ENCODE results near the gene WDR70.
"Not testable (repeated sequence)": the region's sequence is repeated elsewhere in the genome, so short reads cannot be mapped to it uniquely, and the experiment has no call there.

WDR70 gene

DNA sequence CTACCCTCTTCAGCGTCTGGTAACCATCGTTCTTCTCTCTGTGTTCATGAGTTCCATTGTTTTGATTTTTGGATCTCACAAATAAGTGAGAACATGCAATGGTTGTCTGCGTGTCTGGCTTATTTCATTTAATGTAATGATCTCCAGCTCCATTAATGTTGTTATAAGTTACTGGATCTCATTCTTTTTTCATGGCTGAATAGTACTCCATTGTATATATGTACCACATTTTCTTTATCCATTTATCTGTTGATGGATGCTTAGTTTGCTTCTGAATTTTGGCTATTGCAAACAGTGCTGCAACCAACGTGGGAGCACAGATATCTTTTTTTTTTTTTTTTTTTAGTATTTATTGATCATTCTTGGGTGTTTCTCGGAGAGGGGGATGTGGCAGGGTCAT, 139.2 kb downstream of the WDR70 start:
- DNase-seq = not testable (repeated sequence)

DNA sequence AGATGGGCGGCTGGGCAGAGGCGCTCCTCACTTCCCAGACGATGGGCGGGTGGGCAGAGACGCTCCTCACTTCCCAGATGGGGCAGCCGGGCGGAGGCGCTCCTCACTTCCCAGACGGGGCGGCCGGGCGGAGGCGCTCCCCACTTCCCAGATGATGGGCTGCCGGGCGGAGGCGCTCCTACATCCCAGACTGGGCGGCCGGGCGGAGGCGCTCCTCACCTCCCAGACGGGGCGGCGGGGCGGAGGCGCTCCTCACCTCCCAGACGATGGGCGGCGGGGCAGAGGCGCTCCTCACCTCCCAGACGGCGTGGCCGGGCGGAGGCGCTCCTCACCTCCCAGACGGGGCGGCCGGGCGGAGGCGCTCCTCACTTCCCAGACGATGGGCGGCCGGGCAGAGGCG, 140.2 kb downstream of the WDR70 start:
- no peak for DNase-seq

DNA sequence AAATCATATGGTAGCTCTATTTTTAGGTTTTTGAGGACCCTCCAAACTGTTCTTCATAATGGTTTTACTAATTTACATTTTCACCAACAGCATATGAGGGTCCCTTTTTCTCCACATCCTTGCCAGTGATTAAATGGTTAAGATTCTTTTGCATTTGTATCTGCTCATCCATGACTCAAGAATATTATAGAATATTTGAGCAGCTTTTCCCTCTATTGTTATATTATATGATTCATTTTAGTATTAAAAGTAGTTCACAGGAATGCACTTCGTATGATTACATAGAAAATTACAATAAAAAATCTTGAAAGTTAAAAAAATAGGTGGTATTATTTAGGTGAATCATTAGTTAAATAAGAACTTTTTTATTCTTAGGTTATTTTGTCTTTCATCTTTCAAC, 140.7 kb downstream of the WDR70 start:
- no peak for DNase-seq

DNA sequence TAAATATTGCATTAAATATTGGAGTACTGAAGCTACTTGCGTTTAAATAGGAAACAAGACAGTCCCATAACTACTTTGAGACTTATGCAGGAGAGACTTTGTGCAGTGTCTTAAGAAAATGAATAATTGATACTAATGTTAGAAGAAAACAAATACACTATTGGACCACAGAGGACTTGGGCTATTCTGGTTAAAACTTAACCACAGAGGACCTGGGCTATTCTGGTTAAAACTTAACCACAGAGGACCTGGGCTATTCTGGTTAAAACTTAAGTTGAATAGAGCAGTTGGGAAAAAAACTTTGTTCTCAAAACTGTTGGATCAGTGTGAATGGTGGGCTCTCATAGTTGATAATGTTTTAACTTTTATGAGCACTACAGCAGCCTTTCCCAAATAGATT, 141.7 kb downstream of the WDR70 start:
- DNase-seq = no peak

DNA sequence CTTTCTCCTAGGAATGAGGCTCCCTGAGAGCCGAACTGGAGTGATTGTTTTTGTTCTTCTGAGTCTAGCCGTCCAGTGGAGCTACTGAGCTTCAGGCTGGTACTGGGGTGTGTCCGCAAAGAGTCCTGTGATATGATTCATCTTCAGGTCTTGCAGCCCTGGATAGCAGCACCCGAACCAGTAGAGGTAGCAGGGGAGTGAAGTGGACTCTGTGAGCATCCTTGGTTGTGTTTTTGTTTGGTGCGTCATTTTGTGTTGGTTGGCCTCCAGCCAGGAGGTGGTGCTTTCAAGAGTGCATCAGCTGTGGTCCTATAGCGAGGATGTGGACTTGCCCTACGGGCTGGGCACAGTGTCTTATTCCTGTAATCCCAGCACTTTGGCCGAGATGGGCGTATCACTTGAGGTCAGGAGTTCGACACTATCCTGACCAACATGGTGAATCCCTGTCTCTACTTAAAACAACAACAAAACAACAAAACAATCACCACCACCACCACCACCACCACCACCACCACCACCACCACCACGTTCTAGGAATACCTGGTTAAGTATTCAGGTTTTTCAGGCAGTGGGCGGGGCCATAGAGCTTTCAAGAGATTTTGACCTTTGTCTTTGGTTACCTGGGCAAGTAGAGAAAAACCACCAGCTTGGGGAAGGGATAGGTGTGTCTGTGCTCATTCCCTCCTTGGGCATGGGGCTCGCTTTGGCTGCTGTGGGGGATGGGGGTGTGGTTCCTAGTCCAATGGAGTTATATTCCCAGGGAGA, 154.0 kb downstream of the WDR70 start:
- DNase-seq = no peak

DNA sequence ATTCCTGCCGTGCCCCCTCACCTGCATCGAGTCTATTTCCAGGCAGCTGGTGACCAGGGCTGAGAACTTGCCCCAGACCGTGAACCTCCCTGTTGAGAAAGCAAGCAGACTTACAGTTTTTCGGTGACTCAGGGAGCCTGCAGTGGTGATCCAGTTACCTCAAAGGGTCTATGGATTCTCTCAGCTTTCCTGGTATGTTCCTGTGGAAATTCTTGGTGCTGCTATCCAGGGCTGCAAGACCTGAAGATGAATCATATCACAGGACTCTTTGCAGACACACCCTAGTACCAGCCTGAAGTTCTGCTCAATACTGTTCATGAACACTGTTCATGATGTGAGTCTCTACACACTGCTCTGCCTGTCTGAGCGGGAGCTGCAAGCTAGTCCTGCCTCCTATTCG, 154.7 kb downstream of the WDR70 start:
- DNase-seq = no peak

DNA sequence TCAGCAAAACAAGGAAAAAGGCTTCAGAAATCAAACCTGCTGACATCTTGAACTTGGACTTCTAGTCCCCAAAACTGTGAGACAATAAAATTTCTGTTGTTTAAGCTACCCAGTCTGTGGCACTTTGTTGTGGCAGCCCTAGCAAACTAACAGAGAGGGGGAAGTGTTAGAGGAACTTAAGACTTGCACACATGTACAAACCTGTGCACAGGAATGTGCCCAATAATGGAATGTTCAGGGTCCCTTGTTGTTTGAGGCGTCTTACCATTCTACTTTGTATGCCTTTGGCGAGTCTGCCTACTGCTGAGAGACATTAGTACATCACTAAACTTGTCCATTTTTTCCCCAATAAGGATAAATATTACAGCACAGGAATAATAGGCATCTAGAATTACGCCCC, 160.3 kb downstream of the WDR70 start:
- no peak for DNase-seq

DNA sequence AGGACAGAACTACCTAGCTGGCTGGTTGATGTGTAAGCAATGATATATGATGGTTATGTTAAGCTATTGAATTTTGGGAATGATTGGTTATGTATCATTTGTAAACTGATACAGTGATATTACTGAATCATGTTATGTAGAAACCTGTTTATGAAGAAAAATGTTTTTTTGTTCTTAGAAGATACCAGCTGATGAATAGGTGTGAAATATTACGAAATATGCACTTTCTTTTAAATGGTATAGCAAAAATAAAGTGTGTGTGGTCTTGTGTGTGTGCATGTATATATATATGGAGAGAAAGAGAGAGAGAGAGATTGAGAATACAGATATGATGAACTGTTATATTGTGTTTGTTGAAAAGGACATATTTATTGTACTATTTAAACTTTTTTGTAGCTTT, 164.1 kb downstream of the WDR70 start:
- DNase-seq = no peak

DNA sequence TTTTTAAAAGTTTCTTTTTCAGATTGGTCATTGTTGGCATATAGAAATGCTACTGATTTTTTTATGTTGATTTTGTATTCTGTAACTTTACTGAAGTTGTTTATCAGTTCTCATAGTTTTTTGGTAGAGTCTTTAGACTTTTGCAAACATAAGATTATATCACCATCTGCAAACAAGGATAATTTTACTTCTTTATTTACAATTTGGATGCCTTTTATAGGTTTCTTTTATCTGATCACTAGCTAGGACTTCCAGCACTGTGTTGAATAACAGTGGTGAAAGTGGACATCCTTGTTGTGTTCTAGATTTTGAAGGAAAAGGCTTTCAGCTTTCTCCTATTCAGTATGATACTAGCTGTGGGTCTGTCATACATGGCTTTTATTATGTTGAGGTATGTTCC, 170.3 kb downstream of the WDR70 start:
- DNase-seq = no peak

DNA sequence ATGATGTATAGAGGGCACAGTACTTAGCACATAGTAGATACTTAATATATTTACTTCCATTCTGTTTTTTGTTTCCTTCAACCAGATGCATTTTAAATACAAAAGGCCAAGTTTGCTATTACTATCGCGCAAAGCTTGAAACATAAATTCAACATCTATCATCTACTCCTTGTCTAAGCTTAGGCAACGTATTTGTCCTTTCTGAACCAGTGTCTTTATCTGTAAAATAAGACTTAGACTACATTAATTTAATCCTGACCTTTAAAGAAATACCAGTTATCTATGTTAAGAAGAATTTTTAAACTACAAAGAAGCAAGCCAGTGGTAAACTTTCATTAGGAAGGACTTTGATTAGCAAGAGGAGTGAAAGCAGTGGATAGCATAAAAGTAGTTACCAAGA, 173.0 kb downstream of the WDR70 start:
- DNase-seq = no peak

DNA sequence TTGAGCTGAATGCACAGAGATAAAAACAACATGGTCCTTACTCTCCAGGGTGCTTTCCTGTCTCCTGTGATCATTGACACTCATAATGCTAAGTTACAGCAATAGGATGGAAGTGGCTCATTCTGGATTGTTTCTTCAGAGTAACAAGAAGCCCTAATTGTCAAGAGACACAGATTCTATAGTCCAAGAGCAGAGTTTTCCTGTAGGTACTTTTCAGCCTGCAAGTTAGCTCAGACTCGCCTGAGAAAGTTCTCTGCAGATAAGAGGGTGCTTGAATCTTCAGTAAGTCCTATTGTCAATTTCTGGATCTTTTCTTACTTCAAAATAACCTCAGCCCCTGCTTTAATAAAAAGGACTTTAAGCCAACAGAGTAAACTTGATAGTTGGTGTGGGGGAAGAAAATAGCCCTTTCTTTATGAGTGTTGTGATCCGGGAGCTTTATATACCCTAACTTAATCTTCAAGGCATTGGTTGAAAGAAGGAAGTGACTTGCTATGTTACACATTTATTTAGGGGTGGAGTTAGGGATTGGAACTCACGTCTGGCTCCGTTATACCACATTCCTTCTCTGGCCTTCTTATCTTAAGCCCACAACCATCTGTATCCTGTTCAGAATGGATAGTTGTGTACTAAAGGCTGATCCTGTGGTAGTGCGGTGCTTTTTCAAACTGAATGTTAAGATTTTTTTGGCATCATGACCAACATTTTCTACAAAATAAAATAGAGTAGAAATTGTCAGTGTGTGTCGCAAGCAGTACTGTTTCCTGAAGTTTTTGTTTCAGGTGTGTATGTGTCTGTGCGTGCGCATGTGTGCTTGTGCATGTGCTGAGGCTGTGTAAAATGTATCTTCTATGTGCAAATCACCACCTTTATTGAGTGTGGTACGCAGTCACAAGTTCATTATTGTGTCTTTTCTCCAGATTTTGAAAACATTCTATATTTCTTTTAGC, 173.9 kb downstream of the WDR70 start:
- DNase-seq = no peak

DNA sequence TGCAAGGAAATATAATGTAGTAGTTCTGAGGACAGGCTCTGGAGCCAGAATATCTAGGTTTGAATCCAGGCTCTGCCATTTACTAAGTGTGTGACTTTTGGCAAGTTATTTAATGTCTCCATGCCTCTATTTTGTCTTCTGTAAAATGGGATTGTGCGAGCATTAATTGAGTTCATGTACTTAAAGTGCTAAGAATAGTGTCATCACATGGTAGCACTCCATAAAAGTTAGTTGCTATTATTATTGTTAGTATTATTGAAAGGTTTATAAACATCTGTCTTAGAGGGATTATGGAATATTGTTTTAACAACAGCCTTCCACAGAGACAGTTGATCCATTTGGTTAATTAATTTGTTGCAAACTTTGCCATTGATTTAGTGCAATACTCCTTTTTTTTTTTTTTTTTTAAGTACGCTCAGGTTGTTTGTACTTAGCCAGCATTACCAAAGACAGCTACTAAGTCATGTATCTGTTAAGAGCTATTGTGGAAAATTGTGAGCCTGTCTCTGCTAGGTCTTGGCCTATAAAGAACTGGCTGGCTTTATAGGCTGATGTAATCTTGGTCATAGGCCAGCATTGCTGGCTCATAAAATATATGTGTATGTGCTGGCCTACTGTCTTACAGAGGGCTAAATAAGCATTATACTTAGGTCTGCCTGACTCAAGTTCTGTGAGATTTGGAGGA, 174.7 kb downstream of the WDR70 start:
- DNase-seq = no peak

DNA sequence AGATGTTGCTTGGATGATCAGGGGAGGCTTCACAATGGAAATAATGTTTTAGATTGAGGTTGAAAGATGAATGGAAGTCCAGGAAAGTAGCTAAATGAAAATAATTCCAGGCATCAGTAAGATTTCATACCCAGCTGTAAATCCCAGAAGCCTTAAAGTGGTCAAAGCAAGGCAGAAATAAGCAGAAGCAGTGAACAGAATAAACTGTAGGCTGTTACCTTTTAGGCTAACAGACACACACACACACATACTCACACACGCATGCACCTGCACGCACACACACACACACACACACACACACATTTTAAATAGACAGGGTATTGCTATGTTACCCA, 175.3 kb downstream of the WDR70 start:
- no peak for DNase-seq

DNA sequence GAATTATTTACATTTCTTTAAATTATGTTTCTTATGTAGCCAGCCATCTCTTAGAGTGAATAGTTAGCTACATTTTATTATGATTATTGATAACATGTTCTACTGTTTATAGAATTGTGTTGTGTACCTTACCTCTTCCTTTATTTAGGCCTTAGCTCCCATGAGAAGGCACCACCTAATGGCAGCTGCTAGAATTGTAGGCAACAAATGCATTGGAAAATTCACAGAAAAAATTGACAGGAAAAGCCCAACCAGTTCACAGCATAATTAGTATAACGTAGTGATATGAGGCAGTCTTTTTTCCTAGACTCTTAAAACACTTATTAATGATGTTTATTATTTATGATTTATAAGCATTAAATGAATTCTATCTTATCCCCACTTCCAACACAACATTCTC, 175.8 kb downstream of the WDR70 start:
- DNase-seq = no peak

DNA sequence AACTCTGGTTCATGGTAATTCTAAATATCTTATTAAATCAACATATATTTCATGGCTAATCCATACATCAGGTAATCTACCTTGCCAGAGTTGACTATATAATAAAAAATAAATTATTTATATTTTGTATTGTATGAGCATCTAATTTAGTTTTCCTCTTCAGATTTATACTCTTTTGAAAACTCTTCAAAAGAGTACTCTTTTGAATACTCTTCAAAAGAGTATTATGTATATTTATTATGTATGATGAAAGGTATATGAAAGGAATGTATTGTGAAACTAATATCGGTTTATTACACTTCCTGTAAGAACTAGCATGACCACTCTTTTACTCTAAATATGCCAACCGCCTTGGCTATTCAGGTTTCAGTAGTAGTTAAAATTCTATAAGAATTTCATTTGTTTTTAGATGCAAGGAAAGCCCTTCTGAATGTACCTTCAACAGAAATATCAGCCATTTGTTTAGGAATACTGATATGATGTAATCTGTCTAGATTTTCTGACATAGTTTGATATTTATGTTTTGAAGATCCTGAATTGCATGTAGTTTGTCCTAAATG, 178.7 kb downstream of the WDR70 start:
- no peak for DNase-seq

DNA sequence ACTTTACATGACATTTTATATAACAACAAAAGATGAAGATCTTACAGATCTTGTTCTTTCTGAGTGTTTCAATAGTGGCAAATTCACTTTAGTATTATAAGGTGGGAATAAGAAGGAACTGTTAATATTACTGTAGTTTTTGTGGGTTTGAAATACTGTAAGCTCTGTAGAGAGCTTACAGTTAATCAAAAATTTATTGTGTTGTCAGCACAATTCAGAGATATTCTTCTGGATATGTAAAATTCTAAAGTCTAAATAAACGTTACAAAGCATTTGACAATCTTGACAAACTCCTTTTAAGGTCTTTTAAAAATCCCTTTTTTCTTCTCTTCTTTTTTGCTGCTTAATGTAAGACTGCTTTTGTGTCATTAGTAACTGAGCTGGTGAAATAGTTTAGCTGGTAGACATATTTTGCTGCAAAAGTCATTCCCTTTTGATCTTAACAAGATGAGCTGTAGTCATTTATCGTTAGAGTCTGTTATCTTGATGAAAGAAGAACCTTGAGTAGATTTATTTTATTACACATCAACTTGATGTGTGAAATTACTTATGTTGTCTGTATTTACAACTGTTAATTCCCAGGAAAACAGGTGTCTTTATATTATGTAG, 186.0 kb downstream of the WDR70 start:
- DNase-seq = no peak

DNA sequence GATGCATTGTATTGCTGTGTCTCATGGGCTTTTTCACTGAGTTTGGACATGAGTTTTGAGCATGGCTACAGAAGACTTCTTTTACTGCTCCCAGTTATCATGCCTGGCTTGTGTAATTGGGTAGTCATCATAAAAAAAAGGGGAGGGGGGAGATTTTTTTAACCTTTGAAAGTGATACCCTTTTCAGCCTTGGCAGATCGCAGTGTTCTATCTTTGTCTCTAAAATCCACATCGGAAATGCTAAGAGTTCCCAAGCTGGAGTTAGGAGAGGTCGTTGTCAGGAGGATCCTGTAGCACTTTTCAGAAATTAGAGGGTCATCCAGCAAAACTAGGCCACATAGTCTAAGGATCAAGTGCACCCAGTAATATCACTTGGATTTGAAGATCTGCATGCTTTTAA, 188.4 kb downstream of the WDR70 start:
- no peak for DNase-seq

DNA sequence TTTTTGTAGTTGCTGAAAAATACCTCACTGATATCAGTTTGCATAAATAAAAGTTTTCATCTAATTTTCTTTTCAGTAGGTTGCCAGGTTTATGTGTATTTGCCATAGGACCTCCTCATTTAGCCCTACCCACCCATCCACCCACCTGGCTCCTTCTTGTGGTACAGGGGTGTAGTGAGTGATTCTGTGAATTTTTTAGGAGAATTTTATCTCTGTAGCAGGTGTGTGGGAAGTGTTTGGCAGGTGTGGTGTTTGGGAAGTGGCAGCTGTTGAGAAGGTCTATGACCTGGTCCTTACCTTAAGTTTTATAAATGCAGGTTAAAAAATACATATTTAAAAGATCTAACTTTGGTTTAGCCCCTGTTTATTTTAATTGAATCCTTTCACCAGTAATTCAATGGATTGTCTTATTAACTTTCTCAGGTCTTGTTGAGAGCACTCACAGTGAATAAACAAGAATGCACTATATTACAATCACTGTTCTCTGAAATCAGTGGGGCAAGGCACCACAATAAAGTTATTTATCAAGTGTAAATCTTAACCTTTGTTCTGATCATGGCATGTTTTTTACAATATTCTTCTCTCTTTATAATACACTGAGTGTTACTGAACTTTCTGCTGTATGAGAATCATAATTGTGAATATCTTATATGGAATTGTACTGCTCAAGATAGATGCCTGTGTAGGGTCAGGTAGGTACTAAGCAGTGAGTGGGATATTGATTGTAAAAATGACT, 189.1 kb downstream of the WDR70 start:
- no peak for DNase-seq

DNA sequence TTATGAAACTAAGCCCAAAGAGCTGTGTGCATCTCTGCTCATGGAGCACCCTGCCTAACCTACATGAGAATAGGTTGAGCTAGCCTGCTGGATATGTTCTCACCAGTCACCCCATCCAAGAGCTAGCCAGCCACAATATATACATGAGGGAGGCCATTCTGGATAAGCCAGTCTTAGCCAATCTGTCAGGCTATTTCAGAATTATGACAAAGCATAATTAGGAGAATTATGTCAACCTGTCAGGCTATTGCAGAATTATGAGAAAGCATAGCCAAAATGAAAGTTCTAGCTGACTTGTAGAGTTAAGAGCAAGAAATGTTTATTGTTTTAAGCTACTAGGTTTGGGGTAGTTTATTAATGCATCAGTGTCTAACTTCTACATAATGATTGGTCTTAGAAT, 189.8 kb downstream of the WDR70 start:
- DNase-seq = no peak

DNA sequence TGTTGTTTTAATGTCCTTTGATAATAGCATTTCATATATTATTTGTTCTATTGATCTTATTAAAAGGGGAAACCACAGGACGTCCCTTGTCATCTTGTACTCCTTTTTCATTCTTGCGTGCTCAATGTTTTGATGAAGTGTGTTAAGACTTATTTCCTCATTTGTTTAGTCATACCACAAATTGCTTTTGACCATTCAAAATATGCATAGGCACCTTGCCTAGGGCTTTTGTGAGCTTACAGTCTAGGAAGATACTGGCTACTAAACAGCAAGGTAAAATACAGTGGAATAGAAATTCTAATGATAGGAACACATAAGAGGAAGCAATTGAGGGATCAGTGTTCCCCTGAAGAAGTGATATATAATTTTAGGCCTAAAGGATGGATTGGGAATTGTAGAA, 190.3 kb downstream of the WDR70 start:
- DNase-seq = no peak

DNA sequence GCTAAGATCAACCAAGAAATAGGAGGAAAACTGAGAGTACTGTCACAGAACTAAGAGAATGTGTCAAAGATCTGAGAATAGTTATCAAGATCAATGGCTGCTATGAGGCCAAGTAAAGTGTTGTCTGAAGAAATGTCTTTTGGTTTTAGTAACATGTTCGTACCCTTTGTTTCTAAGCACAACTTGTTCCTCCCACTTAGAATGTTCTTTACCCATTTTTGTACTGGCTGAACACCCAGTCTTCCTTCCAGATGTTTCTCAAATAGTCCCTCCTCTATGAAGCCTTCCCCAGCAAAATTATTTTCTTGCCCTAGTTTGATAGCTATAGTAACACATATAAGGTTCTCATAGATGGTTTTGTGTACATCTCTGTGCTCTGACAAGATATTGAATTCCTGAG, 191.5 kb downstream of the WDR70 start:
- DNase-seq = no peak

DNA sequence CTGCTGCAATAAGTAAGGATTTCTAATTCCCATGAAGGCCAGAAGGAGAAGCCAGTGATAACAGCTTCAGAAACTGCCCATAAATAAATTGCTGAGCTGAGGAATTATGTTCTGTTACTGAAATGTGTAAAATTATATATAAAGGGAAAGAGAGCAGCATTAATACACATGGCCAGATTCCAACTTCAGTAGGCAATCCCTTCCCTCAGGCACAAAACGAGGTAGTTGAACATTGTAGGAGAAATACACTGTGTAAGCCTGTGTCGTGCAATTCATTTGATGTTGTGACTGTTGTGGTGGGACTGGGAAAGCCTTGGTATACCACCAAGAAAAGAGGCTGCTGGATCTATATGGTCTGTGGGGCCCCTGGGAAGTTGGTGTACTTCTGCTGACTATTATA, 192.9 kb downstream of the WDR70 start:
- no peak for DNase-seq
